Activated CD4-positive, alpha-beta T cell treated with anti-CD3 and anti-CD28 coated beads for 4 hours (primary cell): ENCODE data around the gene TPH2.

Experiments
- DNase-seq, 2 donors: peaks; one replicate each; pipeline ENCODE4 v3.0.0-alpha.2; 2020

The TPH2 gene

DNA sequence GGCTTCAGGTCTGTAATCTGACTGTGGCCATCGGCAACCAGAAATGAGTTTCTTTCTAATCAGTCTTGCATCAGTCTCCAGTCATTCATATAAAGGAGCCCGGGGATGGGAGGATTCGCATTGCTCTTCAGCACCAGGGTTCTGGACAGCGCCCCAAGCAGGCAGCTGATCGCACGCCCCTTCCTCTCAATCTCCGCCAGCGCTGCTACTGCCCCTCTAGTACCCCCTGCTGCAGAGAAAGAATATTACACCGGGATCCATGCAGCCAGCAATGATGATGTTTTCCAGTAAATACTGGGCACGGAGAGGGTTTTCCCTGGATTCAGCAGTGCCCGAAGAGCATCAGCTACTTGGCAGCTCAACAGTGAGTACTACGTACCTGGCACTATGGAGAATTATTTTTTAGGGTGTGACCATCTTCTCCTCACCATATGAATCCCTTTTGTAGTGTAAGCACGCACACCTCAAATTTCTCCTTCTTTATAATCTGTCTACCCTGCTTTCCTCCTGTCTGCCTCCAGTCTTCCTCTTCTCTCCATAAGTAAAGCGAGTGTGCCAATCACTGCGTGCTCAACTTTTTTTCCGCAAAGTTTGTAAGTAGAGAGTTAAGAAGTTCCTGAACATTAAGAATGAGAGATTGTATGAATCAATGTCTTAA lies at the start of gene TPH2:
Gene TPH2, plus strand, starts transcription at position 118 of the 658 bp plus-strand sequence. Its CDS starts 142 bp downstream, at position 260.
- DNase-seq, result peak in 1 of 2 donors; percentile 4

DNA sequence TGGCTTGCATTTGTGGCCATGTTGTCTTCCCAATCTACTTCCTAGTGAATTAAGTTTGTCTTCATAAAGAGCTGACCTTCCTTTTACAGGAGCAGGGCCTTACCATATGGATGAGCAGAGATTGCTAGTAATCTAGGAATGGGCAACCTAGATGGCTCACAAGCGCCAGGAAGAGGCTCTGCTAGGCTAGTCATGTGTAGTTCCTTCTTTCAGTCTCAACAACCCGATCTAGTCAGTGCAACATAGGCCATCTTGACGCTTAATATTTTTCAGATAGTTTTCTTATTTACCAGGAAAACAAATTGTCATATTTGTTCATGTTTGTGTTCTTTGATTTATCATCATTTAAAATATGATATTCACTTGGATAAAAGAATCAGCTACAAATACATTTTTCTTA lies 48.2 kb upstream of the TPH2 start:
- DNase-seq, result no peak

DNA sequence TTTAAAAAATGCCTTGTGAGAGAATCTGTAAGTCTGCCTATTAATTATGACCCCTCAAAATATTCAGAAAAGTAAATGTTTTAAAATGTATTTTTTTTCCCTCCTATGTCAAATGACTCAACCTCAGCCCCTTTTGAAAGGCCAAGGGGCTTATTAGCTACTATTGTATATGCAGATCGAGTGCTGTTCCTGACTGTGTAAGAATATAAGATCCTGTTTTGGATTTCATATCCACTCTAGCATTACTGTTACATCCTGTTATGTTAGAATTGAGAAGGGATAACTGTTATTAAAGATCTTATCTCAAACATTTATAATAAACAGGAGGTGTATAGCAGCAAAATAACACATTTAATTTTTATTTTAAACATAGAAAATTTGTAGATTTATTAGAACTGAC lies 46.6 kb upstream of the TPH2 start:
- no peak for DNase-seq

DNA sequence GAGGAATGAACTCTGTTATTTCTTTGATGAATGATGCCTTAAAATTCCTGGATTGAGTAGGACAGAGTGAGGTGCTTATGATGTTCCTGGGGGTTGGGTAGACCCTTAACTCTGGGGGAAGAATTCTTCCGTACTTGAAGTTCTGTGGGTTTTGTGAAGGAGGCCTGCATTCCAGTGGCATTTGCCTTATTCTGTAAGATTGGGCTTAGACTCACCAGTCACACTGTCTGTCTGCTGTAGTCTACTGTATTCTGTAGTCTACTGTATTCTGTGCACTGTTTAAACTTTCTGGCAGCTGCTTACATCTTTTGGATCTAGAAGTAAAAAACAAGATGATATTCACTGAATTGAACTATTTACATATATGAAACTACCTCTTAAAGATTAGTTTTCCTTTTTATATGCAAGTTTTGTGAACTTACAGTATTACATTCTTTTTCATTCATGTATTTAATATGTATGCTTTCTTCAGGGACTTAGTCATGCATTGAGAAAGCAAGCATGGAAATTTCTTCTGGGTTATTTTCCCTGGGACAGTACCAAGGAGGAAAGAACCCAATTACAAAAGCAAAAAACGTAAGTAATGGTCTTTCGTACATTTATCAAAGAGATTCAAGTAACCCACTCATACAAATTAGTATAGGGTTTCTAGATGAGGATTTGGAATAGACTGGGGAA lies 42.3 kb upstream of the TPH2 start:
- DNase-seq, result no peak

DNA sequence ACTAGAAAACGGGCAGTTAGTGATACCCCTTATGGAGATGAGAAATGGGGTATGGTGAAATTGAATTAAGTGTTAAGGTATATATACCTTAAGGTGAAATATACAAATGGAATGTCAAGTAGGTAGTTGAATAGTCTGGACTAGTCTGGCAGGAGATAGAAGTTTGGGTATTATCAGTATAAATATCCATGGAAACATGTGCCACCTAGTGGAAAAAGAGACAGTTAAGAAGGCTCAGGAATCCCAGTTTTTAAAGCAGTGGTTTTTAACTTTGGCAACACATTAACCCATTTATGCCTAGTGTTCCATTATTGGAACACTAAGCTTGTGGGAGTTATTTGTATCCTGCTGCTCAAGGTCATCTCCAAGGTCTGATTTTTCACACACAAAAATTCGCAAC lies 38.6 kb upstream of the TPH2 start:
- no peak for DNase-seq

DNA sequence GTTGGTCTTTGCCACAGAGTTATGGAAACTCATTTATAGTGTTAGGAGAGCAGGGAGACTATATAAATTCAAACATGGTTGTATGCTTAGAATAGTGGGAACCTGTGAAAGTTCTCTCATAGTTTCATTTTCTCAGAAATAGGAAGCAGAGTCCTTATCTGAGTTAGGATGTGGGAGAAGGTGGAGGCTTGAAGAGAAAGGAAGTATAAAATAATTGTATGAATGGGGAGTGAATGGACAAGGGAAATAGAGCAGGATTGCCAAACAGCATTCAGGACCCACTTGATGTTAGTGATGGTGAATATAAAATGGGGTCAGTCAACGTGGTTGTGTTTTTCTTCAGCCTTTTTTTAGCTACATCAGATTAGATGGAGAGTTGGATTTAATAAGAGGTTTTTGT lies 34.0 kb upstream of the TPH2 start:
- DNase-seq, result no peak

DNA sequence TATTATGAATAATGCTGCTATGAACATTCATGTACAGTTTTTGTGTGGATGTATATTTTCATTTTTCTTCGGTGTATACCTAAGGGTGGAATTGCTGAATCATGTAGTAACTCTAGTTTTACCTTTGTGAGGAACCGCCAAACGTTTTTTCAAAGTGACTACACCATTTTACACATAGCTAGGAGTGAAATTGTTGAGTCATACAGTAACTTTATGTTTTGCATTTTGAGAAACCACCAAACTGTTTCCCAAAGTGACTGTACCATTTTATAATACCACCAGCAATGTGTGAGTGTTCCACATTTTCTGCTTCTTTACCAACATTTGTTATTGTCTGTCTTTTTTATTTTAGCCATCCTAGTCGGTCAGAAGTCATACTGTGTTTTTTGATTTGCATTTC lies 3.1 kb upstream of the TPH2 start:
- DNase-seq, result no peak

DNA sequence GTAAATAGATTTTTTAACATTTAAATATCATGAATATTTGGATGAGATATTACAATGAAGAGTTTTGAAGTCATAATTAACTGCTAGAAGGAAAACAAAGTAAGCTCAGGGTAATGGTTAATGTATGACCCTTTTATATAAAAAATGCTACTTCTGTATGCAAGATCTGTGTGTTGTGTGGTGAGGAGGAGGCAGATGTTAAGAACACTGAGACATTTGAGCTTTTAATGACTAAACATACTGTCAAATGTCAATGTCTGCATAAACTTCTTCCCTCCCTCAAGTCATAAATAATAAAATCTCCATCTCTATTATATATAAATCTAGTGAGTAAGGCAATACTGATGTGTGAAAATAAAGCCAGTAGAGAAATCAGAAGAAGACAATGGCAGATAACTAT lies 1.4 kb downstream of the TPH2 start:
- no peak for DNase-seq

DNA sequence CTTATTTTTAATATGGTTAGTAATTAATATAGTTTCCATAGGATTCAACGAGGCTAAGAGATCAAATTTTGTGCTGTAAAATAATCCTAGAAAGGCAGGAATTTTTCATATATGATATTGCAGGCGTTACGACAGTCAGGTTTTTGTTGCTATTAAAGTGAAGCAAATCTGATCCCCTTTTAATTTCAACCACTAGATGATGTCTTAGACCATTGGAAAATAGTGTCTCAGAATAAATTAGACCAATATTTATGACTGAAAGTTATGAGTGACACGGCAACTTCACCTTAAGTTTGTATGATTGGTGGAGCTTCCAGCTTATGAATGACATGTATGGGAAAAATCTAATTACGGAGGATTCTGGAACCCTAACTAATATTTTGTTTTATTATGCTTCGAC lies 2.5 kb downstream of the TPH2 start:
- no peak for DNase-seq

DNA sequence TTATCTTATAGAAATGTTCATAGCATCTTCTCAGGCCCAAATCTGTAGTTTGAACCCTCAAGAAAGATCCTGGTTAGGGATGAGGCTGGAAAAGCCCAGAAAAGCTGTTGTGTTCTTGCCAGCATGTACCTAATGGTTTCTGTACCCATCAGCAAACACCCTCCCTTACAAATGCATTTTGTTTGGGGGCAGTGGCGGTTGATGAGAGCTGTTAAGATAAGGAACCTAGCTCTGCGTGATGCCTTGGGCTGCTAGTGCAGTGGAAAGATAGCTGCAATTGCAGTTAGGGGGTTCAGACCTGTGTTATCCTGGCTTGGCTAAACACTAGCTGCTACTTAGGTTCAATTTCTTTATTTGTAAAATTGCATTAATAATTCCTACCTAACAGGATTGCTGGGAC lies 3.6 kb downstream of the TPH2 start:
- DNase-seq, result no peak

DNA sequence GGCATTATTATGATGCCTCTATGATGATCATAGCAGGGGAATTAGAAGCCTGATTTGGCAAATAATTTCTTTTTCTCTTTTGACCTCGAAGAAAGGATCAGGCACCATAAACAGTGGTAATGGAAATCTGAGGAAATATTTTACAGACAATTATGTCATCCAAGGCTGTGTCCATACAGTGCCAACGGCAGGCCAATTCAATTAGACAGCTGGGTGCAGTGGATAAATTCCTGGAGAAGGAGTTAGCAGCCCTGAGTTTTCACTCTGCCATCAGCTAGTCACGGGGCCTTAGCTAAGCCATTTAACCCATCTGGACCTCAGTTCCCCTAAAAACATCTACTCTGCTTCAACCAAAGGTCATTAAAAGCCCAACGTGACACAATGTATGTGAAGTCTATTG lies 4.1 kb downstream of the TPH2 start:
- DNase-seq, result no peak

DNA sequence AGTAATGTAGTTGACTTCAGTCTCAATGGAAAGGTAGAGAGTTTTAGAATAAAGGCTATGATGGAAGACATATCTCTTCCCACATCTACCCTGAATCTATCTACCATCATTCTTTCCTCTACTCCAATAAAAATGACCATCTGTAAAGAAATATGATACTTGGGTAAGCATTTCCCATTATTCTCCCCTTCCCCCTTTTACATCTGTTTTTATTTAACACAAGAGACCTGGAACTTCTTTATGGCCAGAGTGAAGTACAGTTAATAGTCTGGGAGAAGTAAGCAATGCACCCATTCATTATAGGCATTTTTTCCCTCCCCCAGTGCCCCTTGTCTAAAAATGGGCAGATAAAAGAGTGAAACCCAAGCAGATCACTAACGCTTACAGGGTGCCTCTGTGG lies 6.5 kb downstream of the TPH2 start:
- DNase-seq, result no peak

DNA sequence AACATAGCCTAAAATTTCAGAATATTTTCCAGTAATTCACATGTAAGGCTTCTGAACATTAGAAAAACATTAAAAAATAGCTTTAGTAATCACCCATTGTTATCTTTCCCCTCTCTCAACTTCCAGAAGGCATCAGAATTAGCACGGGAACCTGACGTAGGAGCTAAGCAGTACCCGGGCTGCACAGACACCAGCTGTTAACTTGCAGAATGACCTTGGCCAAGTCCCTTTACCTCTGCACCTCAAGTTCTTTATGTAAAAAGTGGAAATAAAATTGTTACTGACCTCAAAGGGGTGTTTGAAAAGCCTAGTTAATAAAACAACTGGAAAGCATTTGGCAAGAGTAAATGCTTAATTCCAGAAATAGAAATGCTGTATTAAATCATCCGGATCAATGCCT lies 7.2 kb downstream of the TPH2 start:
- no peak for DNase-seq

DNA sequence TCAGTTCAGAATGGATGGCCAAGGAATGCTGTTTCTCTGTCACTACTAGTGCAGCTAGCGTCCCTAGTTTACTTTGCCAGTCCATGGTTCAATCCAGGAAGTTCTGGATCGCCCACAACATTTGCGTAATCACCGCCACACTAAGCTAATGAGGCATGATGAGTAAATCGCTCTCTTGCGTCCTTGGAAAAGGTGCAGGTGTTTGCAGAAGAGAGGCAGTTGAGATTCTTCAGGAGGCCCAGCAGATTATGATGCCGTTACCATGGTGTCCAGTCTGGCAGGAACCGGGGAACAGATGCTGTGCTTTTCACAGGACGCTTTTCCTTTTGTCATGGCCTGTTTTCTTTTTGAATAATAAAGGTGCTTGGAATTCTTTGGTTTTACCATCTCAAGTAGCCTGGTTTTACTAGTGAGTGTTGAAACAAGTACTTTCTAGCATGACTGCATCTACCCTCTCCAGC lies 9.0 kb downstream of the TPH2 start:
- DNase-seq, result no peak

DNA sequence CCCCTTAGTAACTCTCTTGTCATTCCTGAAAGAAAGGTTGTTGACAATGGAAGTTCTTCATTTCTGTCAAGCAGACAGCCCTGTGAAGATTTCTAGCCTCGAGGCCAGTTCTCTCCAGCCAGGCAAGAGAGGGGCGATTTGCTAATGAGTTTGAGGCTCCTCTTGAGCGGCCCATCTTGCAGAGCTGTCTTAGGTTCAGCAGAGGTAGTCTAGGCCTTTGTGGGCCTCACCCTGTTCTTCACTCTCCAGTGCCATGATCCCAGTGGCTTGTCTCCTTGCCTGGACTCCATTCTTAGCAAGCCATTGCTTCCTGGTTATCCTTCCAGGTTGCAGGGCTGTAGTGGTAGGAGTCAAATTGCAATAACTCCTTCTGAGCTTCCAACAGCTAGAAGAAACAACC lies 9.7 kb downstream of the TPH2 start:
- DNase-seq, result no peak

DNA sequence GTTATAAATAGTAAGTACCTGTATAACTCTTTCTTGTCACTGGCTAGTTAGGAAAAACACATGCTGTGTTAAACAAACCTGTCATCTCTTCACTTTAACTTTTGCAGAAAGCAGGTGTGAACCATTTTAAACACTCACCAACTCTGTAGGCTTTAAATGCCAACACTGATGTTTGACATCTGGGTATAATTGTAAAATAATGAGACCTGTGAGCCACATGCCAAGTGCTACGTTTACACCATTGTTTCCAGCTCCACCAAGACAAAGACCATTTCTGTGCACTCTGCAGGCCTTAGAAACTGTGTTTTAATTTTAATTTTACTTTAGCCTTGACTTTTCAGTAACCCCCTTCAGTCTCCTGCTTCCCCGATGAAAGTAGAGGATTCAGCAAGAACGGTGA lies 11.0 kb downstream of the TPH2 start:
- no peak for DNase-seq

DNA sequence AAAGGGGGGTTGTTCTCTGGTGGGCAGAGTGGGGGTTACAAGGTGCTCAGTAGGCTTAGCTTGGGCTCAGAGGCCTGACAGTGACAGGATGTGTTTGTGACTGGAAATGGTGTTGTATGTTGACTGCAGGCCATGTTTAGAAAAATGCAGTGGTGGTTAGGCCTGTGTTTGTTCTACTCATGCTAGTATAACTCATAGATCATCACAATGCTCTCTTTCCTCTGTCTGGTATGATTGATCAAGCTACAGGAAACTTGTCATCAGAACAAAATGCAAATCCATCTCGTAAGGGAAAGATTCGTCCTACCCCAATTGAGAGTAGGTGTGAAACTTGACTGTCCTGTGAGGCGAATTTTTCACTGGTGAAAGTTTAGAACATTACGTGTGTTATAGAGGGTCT lies 11.8 kb downstream of the TPH2 start:
- DNase-seq, result no peak

DNA sequence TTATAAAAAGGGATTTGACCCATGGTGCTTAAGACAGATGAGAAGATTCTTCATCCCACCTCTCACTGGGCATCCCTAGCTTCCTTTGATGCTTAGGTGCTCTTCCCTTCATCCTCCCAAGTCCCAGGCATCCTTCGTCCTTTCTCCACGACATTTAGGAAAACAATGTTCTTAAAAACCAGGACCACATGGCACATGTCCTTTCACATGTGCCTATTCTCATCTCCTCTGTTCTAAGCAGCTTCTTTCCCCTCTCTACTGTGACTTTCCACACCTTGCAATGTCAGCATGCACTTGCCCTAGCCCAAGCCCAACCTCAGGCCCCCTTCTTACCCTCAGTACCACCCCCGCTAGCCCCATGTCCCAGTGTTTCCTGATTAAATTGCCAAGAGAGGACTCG lies 12.2 kb downstream of the TPH2 start:
- no peak for DNase-seq

DNA sequence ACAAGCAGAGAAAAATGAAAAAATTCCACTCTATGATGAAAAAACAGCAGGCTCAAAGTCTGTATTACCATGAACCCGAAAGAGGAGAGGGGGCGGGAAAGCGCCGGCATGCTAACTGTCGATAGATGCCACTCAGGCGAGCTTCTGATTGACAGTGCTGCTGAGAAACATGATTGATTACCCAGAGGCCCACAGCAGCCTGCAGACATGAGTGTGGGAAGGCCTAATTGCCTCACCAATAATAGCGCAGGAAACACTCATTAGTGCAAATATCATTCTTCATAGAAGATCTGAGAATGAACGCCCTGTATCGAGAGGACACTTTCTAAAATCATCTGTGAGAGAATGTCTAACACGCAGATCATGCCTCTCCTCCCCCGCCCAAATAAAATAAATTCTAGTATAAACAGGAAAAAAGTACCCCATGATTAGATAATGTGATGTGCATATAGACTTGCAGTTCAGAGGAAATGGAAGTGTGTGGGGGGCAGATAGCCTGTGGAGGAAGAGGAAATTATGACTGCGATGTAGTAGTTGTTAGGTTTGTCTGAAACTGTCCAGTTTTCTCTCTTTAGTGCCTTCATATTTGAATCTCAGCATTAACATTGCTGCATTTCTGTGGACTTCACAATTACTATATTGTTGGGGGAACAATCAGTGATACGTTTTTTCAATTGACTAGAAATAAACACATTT lies 15.6 kb downstream of the TPH2 start:
- no peak for DNase-seq

DNA sequence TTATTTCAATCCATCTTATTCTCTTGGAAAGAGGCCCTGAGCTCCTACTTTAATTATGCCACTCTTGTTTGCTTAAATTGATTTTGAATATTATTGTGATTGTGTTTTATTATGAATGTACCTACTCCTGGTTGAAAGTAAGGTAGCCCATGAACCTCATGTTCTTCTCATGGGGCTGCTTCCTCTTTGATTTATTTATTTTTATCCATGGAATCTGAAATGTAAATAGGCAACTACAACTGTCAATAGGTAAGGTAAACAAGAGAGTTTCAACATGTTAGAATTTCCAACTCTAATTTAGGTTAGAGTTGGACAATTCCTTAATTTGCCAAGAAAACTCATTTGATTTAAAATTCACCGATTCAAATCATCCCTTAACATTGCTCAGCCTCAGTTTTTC lies 16.2 kb downstream of the TPH2 start:
- no peak for DNase-seq

DNA sequence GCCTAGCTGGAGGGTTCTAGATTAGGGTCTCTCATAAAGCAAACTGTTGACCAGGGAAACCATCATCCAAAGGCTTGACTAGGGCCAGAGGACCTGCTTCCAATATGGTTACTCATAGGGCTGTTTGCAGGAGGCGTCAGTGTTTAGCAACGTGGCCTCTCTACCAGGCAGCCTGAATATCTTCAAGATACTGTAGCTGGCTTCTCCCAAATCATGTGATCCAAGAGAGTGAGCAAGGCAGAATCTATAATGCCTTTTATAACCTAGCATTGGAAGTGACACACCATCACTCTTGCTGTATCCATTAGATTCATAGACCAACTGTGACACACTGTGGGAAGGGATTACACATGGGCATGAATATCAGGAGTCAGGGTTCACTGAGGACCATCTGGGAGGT lies 17.3 kb downstream of the TPH2 start:
- DNase-seq, result no peak

DNA sequence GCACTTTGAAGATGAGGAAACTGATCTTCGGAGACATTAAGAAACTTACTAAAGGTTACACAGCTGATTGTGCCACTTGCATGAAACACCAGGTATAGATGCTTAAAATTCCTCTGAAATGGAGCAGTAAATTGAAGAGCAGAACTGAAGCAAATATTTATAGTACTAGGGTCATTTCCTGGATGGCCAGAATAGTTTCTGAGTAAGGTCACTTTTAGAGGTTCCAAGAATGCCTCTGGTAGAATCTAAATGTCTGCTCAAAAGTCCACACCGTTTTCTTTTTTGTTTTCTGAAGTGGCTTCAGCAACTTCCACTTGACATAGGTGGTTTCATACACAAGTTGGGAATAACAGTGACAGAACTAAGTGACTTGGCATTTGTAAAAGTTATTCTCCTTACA lies 19.4 kb downstream of the TPH2 start:
- DNase-seq, result no peak

DNA sequence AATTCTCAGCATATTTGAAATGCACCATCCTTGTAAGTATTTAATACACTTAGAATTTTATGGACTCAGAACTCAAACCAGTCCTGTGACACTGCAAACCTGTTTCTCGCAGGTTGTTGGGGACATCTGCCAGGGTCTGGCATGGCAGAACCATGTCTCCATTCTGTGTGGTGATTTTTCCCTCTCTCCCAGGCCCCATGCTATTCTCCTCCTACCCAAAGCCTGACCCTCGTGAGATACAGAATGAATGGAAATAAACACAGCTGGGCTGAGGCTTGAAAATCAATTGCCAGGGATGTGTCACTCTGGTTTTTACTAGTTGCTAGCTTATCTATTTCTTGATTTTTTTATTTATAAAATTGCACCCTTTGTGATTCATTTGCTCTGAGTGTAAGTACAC lies 19.8 kb downstream of the TPH2 start:
- no peak for DNase-seq

DNA sequence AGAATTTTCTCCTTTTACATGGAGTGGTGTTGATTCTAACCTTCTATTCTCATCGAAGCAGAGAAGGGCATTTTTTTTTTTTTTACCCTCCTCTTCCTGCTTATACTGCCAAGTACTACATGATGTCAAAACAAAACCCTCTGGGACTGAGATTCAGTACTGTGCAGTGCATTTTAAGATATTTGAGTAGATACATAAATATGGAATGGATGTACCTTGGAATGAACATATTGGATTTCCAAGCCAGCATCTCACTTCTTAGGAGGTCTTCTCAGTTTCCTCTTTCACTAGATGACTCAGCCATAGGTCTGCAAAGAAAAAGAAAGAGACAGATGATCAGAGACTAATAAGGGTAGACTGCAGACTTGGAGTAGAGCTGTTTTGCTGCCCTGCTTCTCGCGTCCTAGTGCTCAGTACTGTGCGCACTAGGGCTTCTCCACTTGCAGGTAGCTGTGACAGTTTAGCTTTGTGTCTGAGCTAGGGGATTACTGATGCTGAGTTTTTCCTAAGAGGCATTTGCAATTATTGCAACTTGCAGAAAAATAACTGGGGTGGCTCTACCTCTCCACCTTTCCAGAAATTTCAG lies 20.4 kb downstream of the TPH2 start:
- DNase-seq, result no peak
